Liver (tissue), 3 donors: ENCODE results near the gene ZIM2.

Experiments
- ATF3 ChIP-seq: IDR thresholded peaks from 2 replicates; pipeline ENCODE4 v1.6.1; 2016; ENCODE audit warnings: antibody characterized with exemption
- CTCF ChIP-seq: fragments of 150-350 bp; IDR thresholded peaks from 2 replicates; pipeline ENCODE4 v1.5.1; 2017; ENCODE audit warnings: improper control_type of control experiment, low read depth, low read length; ENCODE audit not compliant: missing input control
- GABPA ChIP-seq, 2 donors: IDR thresholded peaks in 1 of 2; conservative IDR thresholded peaks in 1 of 2; 2 replicates each; pipeline ENCODE4 v1.6.1; 2016; ENCODE audit warnings: antibody characterized with exemption in 2 of 2, mild to moderate bottlenecking in 1 of 2, moderate library complexity in 1 of 2
- HNF4A ChIP-seq, 2 donors: conservative IDR thresholded peaks; 2 replicates each; pipeline ENCODE4 v1.6.1; 2016; ENCODE audit warnings: antibody characterized with exemption in 2 of 2, mild to moderate bottlenecking in 2 of 2
- MAX ChIP-seq: IDR thresholded peaks from 2 replicates; pipeline ENCODE4 v1.6.1; 2016; ENCODE audit warnings: antibody characterized with exemption
- NR2F2 ChIP-seq: IDR thresholded peaks from 2 replicates; pipeline ENCODE4 v1.6.1; 2016; ENCODE audit warnings: antibody characterized with exemption
- RAD21 ChIP-seq, 2 donors: IDR thresholded peaks; 2 replicates each; pipeline ENCODE4 v1.6.1; 2016; ENCODE audit warnings: antibody characterized with exemption in 2 of 2, mild to moderate bottlenecking in 2 of 2
- SP1 ChIP-seq: IDR thresholded peaks from 2 replicates; pipeline ENCODE4 v1.6.1; 2018; ENCODE audit warnings: antibody characterized with exemption, mild to moderate bottlenecking
- TAF1 ChIP-seq: conservative IDR thresholded peaks from 2 replicates; pipeline ENCODE4 v1.6.1; 2016; ENCODE audit warnings: antibody characterized with exemption, mild to moderate bottlenecking
- YY1 ChIP-seq: IDR thresholded peaks from 2 replicates; pipeline ENCODE4 v1.6.1; 2016; ENCODE audit warnings: antibody characterized with exemption, mild to moderate bottlenecking
- TF ChIP-seq, protein P1 (sequence below): IDR thresholded peaks from 2 replicates; pipeline ENCODE4 v1.6.1; 2016; ENCODE audit warnings: antibody characterized with exemption, mild to moderate bottlenecking
- donor health status: healthy.
- donor health status: healthy.

- TF ChIP-seq YY1, result no peak
- no peak for TF ChIP-seq CTCF
- TF ChIP-seq MAX, result no peak
- TF ChIP-seq NR2F2, result no peak
- TF ChIP-seq, protein P1, sequence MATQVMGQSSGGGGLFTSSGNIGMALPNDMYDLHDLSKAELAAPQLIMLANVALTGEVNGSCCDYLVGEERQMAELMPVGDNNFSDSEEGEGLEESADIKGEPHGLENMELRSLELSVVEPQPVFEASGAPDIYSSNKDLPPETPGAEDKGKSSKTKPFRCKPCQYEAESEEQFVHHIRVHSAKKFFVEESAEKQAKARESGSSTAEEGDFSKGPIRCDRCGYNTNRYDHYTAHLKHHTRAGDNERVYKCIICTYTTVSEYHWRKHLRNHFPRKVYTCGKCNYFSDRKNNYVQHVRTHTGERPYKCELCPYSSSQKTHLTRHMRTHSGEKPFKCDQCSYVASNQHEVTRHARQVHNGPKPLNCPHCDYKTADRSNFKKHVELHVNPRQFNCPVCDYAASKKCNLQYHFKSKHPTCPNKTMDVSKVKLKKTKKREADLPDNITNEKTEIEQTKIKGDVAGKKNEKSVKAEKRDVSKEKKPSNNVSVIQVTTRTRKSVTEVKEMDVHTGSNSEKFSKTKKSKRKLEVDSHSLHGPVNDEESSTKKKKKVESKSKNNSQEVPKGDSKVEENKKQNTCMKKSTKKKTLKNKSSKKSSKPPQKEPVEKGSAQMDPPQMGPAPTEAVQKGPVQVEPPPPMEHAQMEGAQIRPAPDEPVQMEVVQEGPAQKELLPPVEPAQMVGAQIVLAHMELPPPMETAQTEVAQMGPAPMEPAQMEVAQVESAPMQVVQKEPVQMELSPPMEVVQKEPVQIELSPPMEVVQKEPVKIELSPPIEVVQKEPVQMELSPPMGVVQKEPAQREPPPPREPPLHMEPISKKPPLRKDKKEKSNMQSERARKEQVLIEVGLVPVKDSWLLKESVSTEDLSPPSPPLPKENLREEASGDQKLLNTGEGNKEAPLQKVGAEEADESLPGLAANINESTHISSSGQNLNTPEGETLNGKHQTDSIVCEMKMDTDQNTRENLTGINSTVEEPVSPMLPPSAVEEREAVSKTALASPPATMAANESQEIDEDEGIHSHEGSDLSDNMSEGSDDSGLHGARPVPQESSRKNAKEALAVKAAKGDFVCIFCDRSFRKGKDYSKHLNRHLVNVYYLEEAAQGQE, result no peak
- TF ChIP-seq TAF1, result no peak
- TF ChIP-seq GABPA (IDR thresholded peaks at IDR 0.05 in 1 of 2, conservative IDR thresholded peaks at IDR 0.05 in 1 of 2), result no peak
- no peak for TF ChIP-seq RAD21 (IDR thresholded peaks at IDR 0.05)
- TF ChIP-seq SP1, result no peak
- no peak for TF ChIP-seq HNF4A (conservative IDR thresholded peaks at IDR 0.05)
- no peak for TF ChIP-seq ATF3
Measured at GRCh38 chr19:56836059-56836458, 4.5 kb downstream of the ZIM2 start.
